ENCODE measurements around the gene NKAIN4. TPM values are rescaled to one million over a fixed set of nuclear protein-coding genes. Genes with fewer than 3 reads are reported as not detected.

The NKAIN4 gene
- polyA plus RNA-seq, 5 donors: 5.3 to 20.1 (median 9.6) TPM

GRCh38 chr20:63196768-63197470, 57.3 kb downstream of the NKAIN4 start:
- no peak for DNase-seq

GRCh38 chr20:63194797-63195173, 59.5 kb downstream of the NKAIN4 start:
- DNase-seq: no peak

DNA sequence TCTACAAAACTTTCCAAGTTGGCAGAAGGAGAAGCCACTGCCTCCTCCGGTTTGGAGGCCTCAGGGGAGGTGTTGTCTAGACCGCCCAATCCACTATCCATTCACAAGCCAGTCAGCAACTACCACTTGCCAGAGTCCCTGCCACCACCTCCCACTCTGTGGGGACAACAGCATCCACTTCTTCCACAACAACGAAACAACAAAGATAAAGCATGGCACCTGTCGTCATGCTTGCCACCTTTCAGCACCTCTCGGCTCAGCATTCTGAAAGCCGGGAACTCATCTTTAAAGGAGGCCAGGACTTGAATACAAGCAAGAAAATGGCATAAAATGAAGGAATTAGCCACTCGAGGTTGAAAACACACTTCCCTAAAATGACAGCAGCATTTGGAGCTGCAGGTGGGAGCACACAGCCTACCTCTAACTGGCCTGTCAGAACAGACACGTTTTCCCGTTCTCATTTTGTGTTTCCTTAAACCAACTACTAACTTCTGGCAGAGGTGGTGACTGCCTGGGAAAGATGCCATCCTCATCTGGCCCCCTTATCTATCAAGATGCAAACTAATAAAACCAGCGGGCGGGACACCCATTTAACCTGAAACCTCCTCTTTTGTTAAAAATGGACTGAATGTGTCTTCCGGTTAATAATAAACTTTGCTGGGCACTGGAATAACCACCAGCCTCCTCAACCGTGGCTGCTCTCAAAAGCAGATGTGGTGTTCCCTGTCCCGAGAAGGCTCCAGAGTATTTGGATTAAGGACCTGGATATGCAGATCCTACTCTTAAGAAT, 60.1 kb downstream of the NKAIN4 start:
- DNase-seq: no peak

- DNase-seq: no peak
Observed at GRCh38 chr20:63192721-63193120, 61.5 kb downstream of the NKAIN4 start.

DNA sequence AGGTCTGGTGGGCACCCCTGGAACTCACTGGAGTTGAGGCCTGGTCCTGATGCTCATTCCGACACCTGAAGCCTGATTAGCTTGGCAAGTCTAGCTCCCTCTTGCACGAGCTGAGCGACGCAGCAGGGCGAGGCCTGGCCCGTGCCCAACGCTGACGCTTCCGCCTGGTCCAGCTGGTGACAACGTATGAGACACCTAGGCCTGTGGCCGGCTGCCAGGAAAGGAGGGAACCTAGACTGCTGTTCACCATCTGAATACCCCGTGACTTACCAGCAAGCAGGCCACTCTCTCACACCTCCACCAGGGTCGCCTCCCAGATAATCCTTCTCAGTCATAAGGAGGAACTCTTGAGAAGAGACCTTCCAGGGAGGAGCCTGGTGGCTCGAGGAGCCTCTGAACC, 62.9 kb downstream of the NKAIN4 start:
- DNase-seq: no peak

DNA sequence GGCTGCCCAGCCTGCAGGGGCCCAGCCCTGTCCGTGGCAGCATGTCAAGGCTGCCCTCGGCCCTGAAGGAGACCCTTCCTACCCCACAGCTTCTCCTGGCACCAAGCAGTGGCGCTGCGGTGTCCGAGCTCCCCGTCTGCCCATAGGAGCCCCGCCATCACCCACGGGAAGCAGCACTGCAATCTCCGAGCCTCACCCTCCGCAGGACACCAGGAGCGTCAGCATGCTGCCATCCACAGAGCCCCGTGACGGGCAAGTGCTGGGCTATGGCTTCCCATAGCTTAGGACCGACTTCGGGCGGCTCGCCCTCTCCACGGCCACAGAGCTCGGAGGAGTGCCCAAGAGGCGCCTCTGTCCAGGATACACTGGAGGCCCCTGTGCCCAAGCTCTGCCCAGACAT, 63.4 kb downstream of the NKAIN4 start:
- DNase-seq: no peak

Other genes starting within 250 kb of the NKAIN4 start
- not detected for gene BHLHE23, start 247.5 kb downstream of the NKAIN4 start, polyA plus RNA-seq (ENCODE audit: insufficient read depth in 1 of 5, insufficient read length in 5 of 5, low replicate concordance in 1 of 5)
- 10 to 100 TPM; 30.3 to 41.9 (median 38.7) TPM for gene YTHDF1, start 38.3 kb downstream of the NKAIN4 start, polyA plus RNA-seq (ENCODE audit: insufficient read depth in 1 of 5, insufficient read length in 5 of 5, low replicate concordance in 1 of 5)
- gene BIRC7, start 18.6 kb downstream of the NKAIN4 start, polyA plus RNA-seq (ENCODE audit: insufficient read depth in 1 of 5, insufficient read length in 5 of 5, low replicate concordance in 1 of 5): under 1 TPM in 2 of 5 donors, not detected in 3; 0.13 to 0.28 TPM
- 10 to 100 TPM; 50.4 to 83.7 (median 64.2) TPM for gene ARFGAP1, start 18.4 kb upstream of the NKAIN4 start, polyA plus RNA-seq (ENCODE audit: insufficient read depth in 1 of 5, insufficient read length in 5 of 5, low replicate concordance in 1 of 5)
- gene COL20A1, start 38.7 kb upstream of the NKAIN4 start, polyA plus RNA-seq (ENCODE audit: insufficient read depth in 1 of 5, insufficient read length in 5 of 5, low replicate concordance in 1 of 5): under 1 TPM; 0.06 to 0.73 (median 0.31) TPM
- 1 to 10 TPM in 1 of 5 donors, under 1 TPM in 4; 0.24 to 2.5 (median 0.69) TPM for gene CHRNA4, start 106.9 kb upstream of the NKAIN4 start, polyA plus RNA-seq (ENCODE audit: insufficient read depth in 1 of 5, insufficient read length in 5 of 5, low replicate concordance in 1 of 5)
- 10 to 100 TPM in 4 of 5 donors, 1 to 10 TPM in 1; 7.9 to 25.2 (median 12.4) TPM for gene KCNQ2, start 218.2 kb upstream of the NKAIN4 start, polyA plus RNA-seq (ENCODE audit: insufficient read depth in 1 of 5, insufficient read length in 5 of 5, low replicate concordance in 1 of 5)
- gene EEF1A2, start 244.6 kb upstream of the NKAIN4 start, polyA plus RNA-seq (ENCODE audit: insufficient read depth in 1 of 5, insufficient read length in 5 of 5, low replicate concordance in 1 of 5): 10 to 100 TPM in 1 of 5 donors, under 1 TPM in 4; 0.36 to 38.6 (median 0.61) TPM